HepG2 (cell line): ENCODE results near the gene CCL17. TPM values are rescaled to one million over a fixed set of nuclear protein-coding genes. Genes with fewer than 3 reads are reported as not detected.

Experiments used
- FOXC1 ChIP-seq: sonication (generic); formaldehyde crosslinking; IDR thresholded peaks from 2 replicates; pipeline ENCODE4 v1.8.0; 2022; ENCODE audit warnings: mild to moderate bottlenecking, missing genetic modification reagents, borderline replicate concordance
- GATA4 ChIP-seq: sonication (generic); IDR thresholded peaks from 2 replicates; pipeline ENCODE4 v1.6.1; 2016; ENCODE audit warnings: antibody characterized with exemption, low read depth, borderline replicate concordance
- JUNB ChIP-seq: sonication (generic); formaldehyde crosslinking; IDR thresholded peaks from 2 replicates; pipeline ENCODE4 v1.8.0; 2022; ENCODE audit warnings: missing genetic modification reagents, mild to moderate bottlenecking, borderline replicate concordance
- KDM5B ChIP-seq: sonication (generic); formaldehyde crosslinking; IDR thresholded peaks from 2 replicates; pipeline ENCODE4 v1.4.0; 2020; ENCODE audit warnings: missing genetic modification reagents, mild to moderate bottlenecking, borderline replicate concordance
- NFKB2 ChIP-seq: sonication (generic); formaldehyde crosslinking; IDR thresholded peaks from 2 replicates; pipeline ENCODE4 v1.4.0; 2020; ENCODE audit warnings: missing genetic modification reagents, borderline replicate concordance
- NRL ChIP-seq: sonication (generic); formaldehyde crosslinking; IDR thresholded peaks from 2 replicates; pipeline ENCODE4 v1.5.0; 2020; ENCODE audit warnings: missing genetic modification reagents, mild to moderate bottlenecking, moderate library complexity, borderline replicate concordance
- POGZ ChIP-seq: sonication (generic); formaldehyde crosslinking; IDR thresholded peaks from 2 replicates; pipeline ENCODE4 v1.4.0; 2020; ENCODE audit warnings: mild to moderate bottlenecking, missing genetic modification reagents
- ZEB1 ChIP-seq: IDR thresholded peaks from 2 replicates; pipeline ENCODE4 v1.6.1; 2012; ENCODE audit warnings: mild to moderate bottlenecking, low read depth, inconsistent platforms; ENCODE audit not compliant: insufficient replicate concordance
- ZFX ChIP-seq: sonication (generic); formaldehyde crosslinking; IDR thresholded peaks from 2 replicates; pipeline ENCODE4 v1.4.0; 2020; ENCODE audit warnings: mild to moderate bottlenecking, low read depth, missing genetic modification reagents, moderate library complexity
- ZNF292 ChIP-seq: sonication (generic); formaldehyde crosslinking; IDR thresholded peaks from 2 replicates; pipeline ENCODE4 v1.8.1; 2022; ENCODE audit warnings: mild to moderate bottlenecking, low read depth, missing genetic modification reagents, borderline replicate concordance
- ZNF430 ChIP-seq: sonication (generic); formaldehyde crosslinking; IDR thresholded peaks from 2 replicates; pipeline ENCODE4 v1.9.0; 2021; ENCODE audit warnings: mild to moderate bottlenecking, missing genetic modification reagents
- ZNF501 ChIP-seq: sonication (generic); formaldehyde crosslinking; IDR thresholded peaks from 2 replicates; pipeline ENCODE4 v1.5.1; 2020; ENCODE audit warnings: mild to moderate bottlenecking, moderate library complexity, missing genetic modification reagents
- ZNF768 ChIP-seq: sonication (generic); formaldehyde crosslinking; IDR thresholded peaks from 2 replicates; pipeline ENCODE4 v1.4.0; 2020; ENCODE audit warnings: missing genetic modification reagents
- ZNF775 ChIP-seq: sonication (generic); formaldehyde crosslinking; IDR thresholded peaks from 2 replicates; pipeline ENCODE4 v1.4.0; 2020; ENCODE audit warnings: missing genetic modification reagents, mild to moderate bottlenecking, moderate library complexity, borderline replicate concordance
- polyA plus RNA-seq, 8 experiments: library from polyadenylated mRNA; depleted of rRNA in 3 of 8; stranded (reverse) in 7 of 8; unstranded in 1 of 8; fragments of >200 nt; fragmentation: Illumina TruSeq in 4 of 8; extraction: Trizol in 4 of 8; gene quantifications; 2 replicates each; pipeline versions ENCODE4 v1.2.1 to v1.2.3, GENCODE V29; 2011 to 2016; ENCODE audit warnings: low read depth in 4 of 8, missing spikeins in 1 of 8, mixed read lengths in 1 of 8; ENCODE audit not compliant: insufficient read depth in 1 of 8
- total RNA-seq, 5 experiments: library from RNA; depleted of rRNA; stranded (reverse); fragments of >200 nt; fragmentation: Illumina TruSeq; extraction: Trizol; gene quantifications; 2 replicates each; pipeline ENCODE4 v1.2.3, GENCODE V29; 2016; ENCODE audit warnings: low read depth in 1 of 5
- TF ChIP-seq, protein P1 (sequence below): sonication (generic); formaldehyde crosslinking; IDR thresholded peaks from 2 replicates; pipeline ENCODE4 v1.5.0; 2020; ENCODE audit warnings: mild to moderate bottlenecking, missing genetic modification reagents
- TF ChIP-seq, protein P2 (sequence below): sonication (generic); formaldehyde crosslinking; IDR thresholded peaks from 2 replicates; pipeline ENCODE4; 2020; ENCODE audit warnings: missing genetic modification reagents, mild to moderate bottlenecking, borderline replicate concordance
- TF ChIP-seq, protein P3 (sequence below): sonication (generic); formaldehyde crosslinking; IDR thresholded peaks from 2 replicates; pipeline ENCODE4 v1.8.0; 2022; ENCODE audit warnings: missing genetic modification reagents, mild to moderate bottlenecking, borderline replicate concordance
- TF ChIP-seq, protein P4 (sequence below): sonication (generic); formaldehyde crosslinking; conservative IDR thresholded peaks from 2 replicates; pipeline ENCODE4 v1.4.0; 2020; ENCODE audit warnings: missing genetic modification reagents

Gene CCL17
- total and polyA plus RNA-seq, 2 of the 13 experiments (the other 11 are each of a cell fraction or from before 2014, with no cell fraction given), result not detected

DNA sequence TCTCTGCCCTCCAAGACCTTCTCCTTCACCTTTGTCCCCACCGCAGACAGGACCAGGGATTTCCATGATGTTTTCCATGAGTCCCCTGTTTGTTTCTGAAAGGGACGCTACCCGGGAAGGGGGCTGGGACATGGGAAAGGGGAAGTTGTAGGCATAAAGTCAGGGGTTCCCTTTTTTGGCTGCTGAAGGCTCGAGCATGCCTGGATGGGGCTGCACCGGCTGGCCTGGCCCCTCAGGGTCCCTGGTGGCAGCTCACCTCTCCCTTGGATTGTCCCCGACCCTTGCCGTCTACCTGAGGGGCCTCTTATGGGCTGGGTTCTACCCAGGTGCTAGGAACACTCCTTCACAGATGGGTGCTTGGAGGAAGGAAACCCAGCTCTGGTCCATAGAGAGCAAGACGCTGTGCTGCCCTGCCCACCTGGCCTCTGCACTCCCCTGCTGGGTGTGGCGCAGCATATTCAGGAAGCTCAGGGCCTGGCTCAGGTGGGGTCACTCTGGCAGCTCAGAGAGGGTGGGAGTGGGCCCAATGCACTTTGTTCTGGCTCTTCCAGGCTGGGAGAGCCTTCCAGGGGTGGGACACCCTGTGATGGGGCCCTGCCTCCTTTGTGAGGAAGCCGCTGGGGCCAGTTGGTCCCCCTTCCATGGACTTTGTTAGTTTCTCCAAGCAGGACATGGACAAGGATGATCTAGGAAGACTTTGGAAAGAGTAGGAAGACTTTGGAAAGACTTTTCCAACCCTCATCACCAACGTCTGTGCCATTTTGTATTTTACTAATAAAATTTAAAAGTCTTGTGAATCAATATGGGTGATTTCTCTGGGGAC is 20.1 kb upstream of the CCL17 start (continued):
- TF ChIP-seq, protein P1, sequence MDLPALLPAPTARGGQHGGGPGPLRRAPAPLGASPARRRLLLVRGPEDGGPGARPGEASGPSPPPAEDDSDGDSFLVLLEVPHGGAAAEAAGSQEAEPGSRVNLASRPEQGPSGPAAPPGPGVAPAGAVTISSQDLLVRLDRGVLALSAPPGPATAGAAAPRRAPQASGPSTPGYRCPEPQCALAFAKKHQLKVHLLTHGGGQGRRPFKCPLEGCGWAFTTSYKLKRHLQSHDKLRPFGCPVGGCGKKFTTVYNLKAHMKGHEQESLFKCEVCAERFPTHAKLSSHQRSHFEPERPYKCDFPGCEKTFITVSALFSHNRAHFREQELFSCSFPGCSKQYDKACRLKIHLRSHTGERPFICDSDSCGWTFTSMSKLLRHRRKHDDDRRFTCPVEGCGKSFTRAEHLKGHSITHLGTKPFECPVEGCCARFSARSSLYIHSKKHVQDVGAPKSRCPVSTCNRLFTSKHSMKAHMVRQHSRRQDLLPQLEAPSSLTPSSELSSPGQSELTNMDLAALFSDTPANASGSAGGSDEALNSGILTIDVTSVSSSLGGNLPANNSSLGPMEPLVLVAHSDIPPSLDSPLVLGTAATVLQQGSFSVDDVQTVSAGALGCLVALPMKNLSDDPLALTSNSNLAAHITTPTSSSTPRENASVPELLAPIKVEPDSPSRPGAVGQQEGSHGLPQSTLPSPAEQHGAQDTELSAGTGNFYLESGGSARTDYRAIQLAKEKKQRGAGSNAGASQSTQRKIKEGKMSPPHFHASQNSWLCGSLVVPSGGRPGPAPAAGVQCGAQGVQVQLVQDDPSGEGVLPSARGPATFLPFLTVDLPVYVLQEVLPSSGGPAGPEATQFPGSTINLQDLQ (CRISPR knock-in tag), result peak; percentile 61; the same call in 1 of the 2 replicates
- TF ChIP-seq ZNF775, result no peak
- TF ChIP-seq, protein P2, sequence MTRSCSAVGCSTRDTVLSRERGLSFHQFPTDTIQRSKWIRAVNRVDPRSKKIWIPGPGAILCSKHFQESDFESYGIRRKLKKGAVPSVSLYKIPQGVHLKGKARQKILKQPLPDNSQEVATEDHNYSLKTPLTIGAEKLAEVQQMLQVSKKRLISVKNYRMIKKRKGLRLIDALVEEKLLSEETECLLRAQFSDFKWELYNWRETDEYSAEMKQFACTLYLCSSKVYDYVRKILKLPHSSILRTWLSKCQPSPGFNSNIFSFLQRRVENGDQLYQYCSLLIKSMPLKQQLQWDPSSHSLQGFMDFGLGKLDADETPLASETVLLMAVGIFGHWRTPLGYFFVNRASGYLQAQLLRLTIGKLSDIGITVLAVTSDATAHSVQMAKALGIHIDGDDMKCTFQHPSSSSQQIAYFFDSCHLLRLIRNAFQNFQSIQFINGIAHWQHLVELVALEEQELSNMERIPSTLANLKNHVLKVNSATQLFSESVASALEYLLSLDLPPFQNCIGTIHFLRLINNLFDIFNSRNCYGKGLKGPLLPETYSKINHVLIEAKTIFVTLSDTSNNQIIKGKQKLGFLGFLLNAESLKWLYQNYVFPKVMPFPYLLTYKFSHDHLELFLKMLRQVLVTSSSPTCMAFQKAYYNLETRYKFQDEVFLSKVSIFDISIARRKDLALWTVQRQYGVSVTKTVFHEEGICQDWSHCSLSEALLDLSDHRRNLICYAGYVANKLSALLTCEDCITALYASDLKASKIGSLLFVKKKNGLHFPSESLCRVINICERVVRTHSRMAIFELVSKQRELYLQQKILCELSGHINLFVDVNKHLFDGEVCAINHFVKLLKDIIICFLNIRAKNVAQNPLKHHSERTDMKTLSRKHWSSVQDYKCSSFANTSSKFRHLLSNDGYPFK (CRISPR knock-in tag), result peak; percentile 31; the same call in 1 of the 2 replicates
- peak; percentile 46; the same call in 1 of the 2 replicates for TF ChIP-seq JUNB (CRISPR knock-in tag)
- TF ChIP-seq NFKB2 (CRISPR knock-in tag), result 0 out of 2 replicates have a peak, but pooled peaks have one; percentile 36
- peak; percentile 72 for TF ChIP-seq NRL (CRISPR knock-in tag)
- TF ChIP-seq, protein P3, sequence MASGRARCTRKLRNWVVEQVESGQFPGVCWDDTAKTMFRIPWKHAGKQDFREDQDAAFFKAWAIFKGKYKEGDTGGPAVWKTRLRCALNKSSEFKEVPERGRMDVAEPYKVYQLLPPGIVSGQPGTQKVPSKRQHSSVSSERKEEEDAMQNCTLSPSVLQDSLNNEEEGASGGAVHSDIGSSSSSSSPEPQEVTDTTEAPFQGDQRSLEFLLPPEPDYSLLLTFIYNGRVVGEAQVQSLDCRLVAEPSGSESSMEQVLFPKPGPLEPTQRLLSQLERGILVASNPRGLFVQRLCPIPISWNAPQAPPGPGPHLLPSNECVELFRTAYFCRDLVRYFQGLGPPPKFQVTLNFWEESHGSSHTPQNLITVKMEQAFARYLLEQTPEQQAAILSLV (CRISPR knock-in tag), result peak; percentile 66; the same call in 1 of the 2 replicates
- peak; percentile 75 for TF ChIP-seq KDM5B
- peak; percentile 20; the same call in 1 of the 2 replicates for TF ChIP-seq ZNF430 (CRISPR knock-in tag)
- peak; percentile 38 for TF ChIP-seq ZFX
- peak; percentile 43; the same call in 1 of the 2 replicates for TF ChIP-seq POGZ
- TF ChIP-seq, protein P4, sequence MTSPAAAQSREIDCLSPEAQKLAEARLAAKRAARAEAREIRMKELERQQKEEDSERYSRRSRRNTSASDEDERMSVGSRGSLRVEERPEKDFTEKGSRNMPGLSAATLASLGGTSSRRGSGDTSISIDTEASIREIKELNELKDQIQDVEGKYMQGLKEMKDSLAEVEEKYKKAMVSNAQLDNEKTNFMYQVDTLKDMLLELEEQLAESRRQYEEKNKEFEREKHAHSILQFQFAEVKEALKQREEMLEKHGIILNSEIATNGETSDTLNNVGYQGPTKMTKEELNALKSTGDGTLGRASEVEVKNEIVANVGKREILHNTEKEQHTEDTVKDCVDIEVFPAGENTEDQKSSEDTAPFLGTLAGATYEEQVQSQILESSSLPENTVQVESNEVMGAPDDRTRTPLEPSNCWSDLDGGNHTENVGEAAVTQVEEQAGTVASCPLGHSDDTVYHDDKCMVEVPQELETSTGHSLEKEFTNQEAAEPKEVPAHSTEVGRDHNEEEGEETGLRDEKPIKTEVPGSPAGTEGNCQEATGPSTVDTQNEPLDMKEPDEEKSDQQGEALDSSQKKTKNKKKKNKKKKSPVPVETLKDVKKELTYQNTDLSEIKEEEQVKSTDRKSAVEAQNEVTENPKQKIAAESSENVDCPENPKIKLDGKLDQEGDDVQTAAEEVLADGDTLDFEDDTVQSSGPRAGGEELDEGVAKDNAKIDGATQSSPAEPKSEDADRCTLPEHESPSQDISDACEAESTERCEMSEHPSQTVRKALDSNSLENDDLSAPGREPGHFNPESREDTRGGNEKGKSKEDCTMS, result no peak
- peak; percentile 46; the same call in 1 of the 2 replicates for TF ChIP-seq ZNF501
- no peak for TF ChIP-seq GATA4
- peak; percentile 76 for TF ChIP-seq ZEB1
- 0 out of 2 replicates have a peak, but pooled peaks have one; percentile 62 for TF ChIP-seq FOXC1
- peak; percentile 84 for TF ChIP-seq ZNF768 (CRISPR knock-in tag)
- no peak for TF ChIP-seq ZNF292 (CRISPR knock-in tag)
